Uterus (tissue), 4 donors: Measurements from ENCODE around the gene VWA3B. TPM values are rescaled to one million over a fixed set of nuclear protein-coding genes. Genes with fewer than 3 reads are reported as not detected.

Source experiments
- DNase-seq, 2 donors: peaks; one replicate each; pipeline ENCODE4 v3.0.0-alpha.2; 2019 to 2020
- H3K27ac ChIP-seq, 2 donors: fragments of 200-600 bp; sonication (generic); 1 replicate in 1 of 2; 2 replicates in 1 of 2; pipeline ENCODE4 v1.5.1; 2016 to 2018
- H3K27me3 ChIP-seq, 2 donors: fragments of 200-600 bp; sonication (generic); one replicate each; pipeline ENCODE4 v1.5.1; 2018 to 2019; ENCODE audit warnings: control low read depth in 1 of 2
- H3K36me3 ChIP-seq, 2 donors: fragments of 200-600 bp; sonication (generic); one replicate each; pipeline ENCODE4 v1.5.1; 2019; ENCODE audit warnings: control low read depth in 1 of 2
- H3K4me1 ChIP-seq, 2 donors: fragments of 200-600 bp; sonication (generic); one replicate each; pipeline ENCODE4 v1.5.1; 2018 to 2019; ENCODE audit warnings: control low read depth in 1 of 2
- H3K4me3 ChIP-seq, 2 donors: fragments of 200-600 bp; sonication (generic); 1 replicate in 1 of 2; 2 replicates in 1 of 2; pipeline ENCODE4 v1.5.1; 2018 to 2019; ENCODE audit warnings: mild to moderate bottlenecking in 1 of 2
- H3K9me3 ChIP-seq, 2 donors: fragments of 200-600 bp; sonication (generic); one replicate each; pipeline ENCODE4 v1.5.1; 2019; ENCODE audit warnings: control low read depth in 1 of 2
- POLR2A ChIP-seq, 2 donors: fragments of 450-650 bp; IDR thresholded peaks; one replicate each; pipeline ENCODE4 v1.6.1; 2016; ENCODE audit warnings: antibody characterized with exemption in 2 of 2, mild to moderate bottlenecking in 1 of 2, moderate library complexity in 1 of 2
- intact Hi-C: fragments of 100-400 bp; cut with DNase I; formaldehyde crosslinking; loops from one replicate; pipeline ENCODE4 v1.15.1; 2023; ENCODE audit warnings: low total_unique reads
- total RNA-seq, 4 donors: library from RNA; depleted of rRNA in 3 of 4; stranded (reverse); fragments of >200 nt in 3 of 4; gene quantifications; one replicate each; pipeline versions ENCODE4 v1.1.0 to v1.2.4, GENCODE V29; 2014 to 2023
- TF ChIP-seq, protein P1 (sequence below), 4 experiments: fragments of 200-600 bp in 2 of 4; fragments of 450-650 bp in 2 of 4; sonication (generic) in 2 of 4; IDR thresholded peaks; one replicate each; pipeline ENCODE4 v1.5.1; 2016 to 2019; ENCODE audit warnings: antibody characterized with exemption in 4 of 4, mild to moderate bottlenecking in 2 of 4, moderate library complexity in 1 of 4
- donor health status: DM: yes; HTN: yes; CAD: no.

Gene VWA3B
- total RNA-seq, 4 donors from 2014 or later = 0.98 to 2.1 TPM; not detected in 2

DNA sequence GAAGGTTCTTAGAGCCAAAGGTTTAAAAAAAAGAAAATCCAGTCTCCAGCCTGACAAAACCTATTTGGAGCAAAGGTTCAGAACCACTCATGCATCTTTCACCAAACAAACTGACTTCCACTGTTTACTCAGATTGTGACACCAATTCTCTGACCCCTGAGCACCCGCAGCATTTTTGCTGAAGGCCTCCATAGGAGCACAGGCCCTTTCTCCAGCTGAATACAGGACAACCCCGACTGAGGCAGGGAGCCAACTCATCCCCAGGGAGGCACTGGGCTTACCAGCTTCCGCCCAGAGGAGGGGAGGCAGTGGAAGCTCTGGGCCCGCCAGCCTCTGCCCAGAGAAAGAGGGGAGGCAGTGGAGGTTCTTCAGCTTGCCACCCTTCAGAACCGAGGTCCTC lies 208.3 kb downstream of the VWA3B start:
- Histone ChIP-seq H3K4me1 (no peaks in the 10 kb centered on the region), H3K27me3 (no peaks in the 10 kb centered on the region), H3K4me3 (no peak overlapping the region), H3K27ac (no peak overlapping the region), H3K9me3 (no peaks in the 10 kb centered on the region), H3K36me3 (no peaks in the 10 kb centered on the region)
- TF ChIP-seq, protein P1, sequence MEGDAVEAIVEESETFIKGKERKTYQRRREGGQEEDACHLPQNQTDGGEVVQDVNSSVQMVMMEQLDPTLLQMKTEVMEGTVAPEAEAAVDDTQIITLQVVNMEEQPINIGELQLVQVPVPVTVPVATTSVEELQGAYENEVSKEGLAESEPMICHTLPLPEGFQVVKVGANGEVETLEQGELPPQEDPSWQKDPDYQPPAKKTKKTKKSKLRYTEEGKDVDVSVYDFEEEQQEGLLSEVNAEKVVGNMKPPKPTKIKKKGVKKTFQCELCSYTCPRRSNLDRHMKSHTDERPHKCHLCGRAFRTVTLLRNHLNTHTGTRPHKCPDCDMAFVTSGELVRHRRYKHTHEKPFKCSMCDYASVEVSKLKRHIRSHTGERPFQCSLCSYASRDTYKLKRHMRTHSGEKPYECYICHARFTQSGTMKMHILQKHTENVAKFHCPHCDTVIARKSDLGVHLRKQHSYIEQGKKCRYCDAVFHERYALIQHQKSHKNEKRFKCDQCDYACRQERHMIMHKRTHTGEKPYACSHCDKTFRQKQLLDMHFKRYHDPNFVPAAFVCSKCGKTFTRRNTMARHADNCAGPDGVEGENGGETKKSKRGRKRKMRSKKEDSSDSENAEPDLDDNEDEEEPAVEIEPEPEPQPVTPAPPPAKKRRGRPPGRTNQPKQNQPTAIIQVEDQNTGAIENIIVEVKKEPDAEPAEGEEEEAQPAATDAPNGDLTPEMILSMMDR (IDR thresholded peaks at IDR 0.05) = no peak
- no peak for TF ChIP-seq POLR2A (IDR thresholded peaks at IDR 0.05)
- intact Hi-C loops = no loop called here
- DNase-seq = no peak

DNA sequence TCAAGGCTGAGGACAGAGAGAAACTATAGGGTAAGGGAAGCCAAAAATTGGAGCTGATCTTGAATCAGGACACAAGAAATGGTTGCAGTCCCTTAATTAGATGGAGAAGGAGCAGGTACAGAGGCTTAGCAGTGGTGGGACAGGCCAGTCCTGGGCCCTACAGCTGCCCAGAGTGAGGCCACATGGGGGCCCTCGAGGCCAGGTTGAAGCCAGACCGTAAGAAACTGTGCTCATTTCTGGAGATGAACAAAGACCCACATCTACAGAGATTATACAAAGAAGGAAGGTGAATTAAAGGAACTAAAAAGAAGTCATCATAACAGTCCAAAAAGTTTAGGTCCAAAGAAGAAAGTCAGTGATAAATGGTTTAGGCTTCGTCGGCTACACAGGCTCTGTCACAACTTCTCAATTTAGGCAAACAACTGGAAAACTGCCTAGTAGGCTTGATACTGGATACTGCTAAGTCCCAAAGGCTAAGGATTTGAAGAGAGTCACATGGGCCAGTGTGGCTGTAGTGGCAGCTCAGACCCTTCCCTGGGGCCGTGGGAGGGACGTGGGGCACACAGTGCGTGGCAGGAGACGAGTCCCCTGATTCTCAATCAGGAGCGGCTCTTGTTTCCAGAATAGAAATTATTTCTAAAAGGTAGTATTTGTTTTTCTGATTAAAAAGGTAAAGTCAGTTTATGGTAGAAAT lies 208.9 kb downstream of the VWA3B start:
- Histone ChIP-seq H3K27me3 (no peaks in the 10 kb centered on the region), H3K9me3 (no peaks in the 10 kb centered on the region), H3K27ac (no peak overlapping the region), H3K4me1 (no peaks in the 10 kb centered on the region), H3K4me3 (no peak overlapping the region), H3K36me3 (no peaks in the 10 kb centered on the region)
- TF ChIP-seq POLR2A (IDR thresholded peaks at IDR 0.05) = no peak
- TF ChIP-seq, protein P1 (IDR thresholded peaks at IDR 0.05) = no peak
- no peak for DNase-seq
- intact Hi-C loops = no loop called here

DNA sequence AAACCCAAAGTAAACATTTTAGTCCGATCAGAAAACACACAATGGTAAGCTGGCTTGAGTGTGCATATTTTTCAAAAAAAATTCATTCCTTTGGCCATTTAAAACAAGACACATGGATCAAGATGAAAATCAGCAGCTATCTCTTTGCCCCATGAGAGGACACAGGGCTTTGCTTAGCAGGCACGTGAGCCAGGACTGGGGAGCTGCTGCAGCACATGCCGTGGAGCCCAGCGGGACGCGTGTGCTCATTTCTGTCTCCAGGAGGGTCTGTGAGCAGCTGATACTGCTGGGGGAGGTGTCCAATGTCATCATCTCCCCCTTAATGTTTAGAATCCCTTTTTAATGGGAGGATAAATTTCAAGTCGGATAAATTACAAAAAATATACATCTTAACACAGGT lies 209.5 kb downstream of the VWA3B start:
- intact Hi-C loops = no loop called here
- Histone ChIP-seq H3K4me3 (no peak overlapping the region), H3K36me3 (no peaks in the 10 kb centered on the region), H3K9me3 (no peaks in the 10 kb centered on the region), H3K27ac (no peak overlapping the region), H3K4me1 (no peaks in the 10 kb centered on the region), H3K27me3 (no peaks in the 10 kb centered on the region)
- TF ChIP-seq, protein P1 (IDR thresholded peaks at IDR 0.05) = no peak
- TF ChIP-seq POLR2A (IDR thresholded peaks at IDR 0.05) = no peak
- DNase-seq = no peak

DNA sequence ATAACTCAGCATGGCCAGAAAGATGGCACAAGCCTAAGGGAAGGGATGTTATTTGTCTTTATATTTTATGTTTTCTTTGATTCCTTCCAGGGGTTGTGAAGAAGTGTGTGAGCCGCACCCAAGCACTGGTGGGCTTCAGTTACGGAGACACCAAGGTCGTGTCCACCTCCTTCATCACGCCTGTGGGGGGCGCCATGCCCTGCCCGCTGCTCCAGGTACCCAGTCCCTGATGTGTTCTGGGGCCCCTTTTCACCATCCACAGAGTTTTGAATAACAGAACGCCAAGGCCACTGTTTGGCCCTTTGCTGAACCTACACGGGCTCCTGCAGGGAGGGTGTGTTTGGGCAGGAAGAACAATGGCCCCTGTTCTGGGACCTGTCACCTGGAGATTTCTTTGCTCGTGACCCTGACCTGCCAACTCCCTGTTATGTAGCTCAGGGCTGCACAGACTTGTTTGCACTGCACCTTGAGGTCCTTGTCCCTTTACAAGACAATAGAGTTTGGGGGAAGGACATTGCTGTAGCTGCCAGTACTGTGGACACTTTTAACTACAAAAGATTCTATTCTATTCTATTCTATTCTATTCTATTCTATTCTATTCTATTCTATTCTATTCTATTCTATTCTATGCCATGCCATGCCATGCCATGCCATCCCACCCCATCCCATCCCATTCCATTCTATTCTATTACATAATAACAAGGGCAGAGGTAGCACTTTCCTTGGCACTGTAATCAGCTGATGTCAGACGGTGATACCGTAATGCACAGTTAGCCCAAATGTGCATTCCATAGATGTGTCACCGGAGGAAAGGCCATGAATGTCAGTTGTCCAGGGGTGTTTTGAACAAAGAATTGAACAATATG lies 211.1 kb downstream of the VWA3B start:
- no peak for TF ChIP-seq POLR2A (IDR thresholded peaks at IDR 0.05)
- TF ChIP-seq, protein P1 (IDR thresholded peaks at IDR 0.05) = no peak
- H3K27me3 ChIP-seq = no peaks in the 10 kb centered on the region

DNA sequence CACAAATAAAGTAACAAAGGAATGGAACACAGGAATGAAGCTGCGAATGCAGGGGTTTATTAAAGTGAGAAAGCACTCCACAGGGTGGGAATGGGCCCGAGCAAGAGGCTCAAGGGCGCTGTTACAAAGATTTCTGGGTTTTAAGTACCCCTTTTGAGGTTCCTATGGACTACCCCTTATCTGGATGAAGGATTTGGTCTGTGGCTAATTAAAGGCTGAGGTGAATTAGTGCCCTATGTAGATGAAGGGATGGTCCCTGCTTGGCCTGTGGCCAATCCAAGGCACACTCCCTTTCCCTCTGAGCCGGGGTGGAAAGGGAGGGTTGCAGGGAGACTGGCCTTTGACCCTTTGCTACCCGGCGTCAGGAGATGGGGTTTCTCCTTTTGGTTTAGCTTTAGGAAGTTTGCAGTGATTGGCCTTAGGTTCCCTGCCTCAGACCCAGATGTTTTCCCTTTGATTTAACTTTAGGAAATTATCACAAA lies 211.8 kb downstream of the VWA3B start:
- no peak overlapping the region for H3K27ac ChIP-seq
- intact Hi-C loops = no loop called here
- no peak overlapping the region for H3K4me3 ChIP-seq
- H3K27me3 ChIP-seq = no peaks in the 10 kb centered on the region
- no peak for DNase-seq
- no peak for TF ChIP-seq POLR2A (IDR thresholded peaks at IDR 0.05)
- TF ChIP-seq, protein P1 (IDR thresholded peaks at IDR 0.05) = no peak
- no peaks in the 10 kb centered on the region for H3K4me1 ChIP-seq
- H3K36me3 ChIP-seq = no peaks in the 10 kb centered on the region
- H3K9me3 ChIP-seq = no peaks in the 10 kb centered on the region

More for the DNA sequence above, 211.1 kb downstream of the VWA3B start:
- intact Hi-C loops = no loop called here
- no peaks in the 10 kb centered on the region for H3K9me3 ChIP-seq
- no peaks in the 10 kb centered on the region for H3K36me3 ChIP-seq
- no peaks in the 10 kb centered on the region for H3K4me1 ChIP-seq
- DNase-seq = no peak
- no peak overlapping the region for H3K27ac ChIP-seq
- no peak overlapping the region for H3K4me3 ChIP-seq
